WTC11 (cell line): ENCODE measurements around the gene WBP1L. TPM values are rescaled to one million over a fixed set of nuclear protein-coding genes. Genes with fewer than 3 reads are reported as not detected.

Source experiments
- ATAC-seq: fragments of 200-7000 bp; cut with Tn5 transposase; 2 replicates; pipeline ENCODE4 v1.10.0; 2021; ENCODE audit warnings: mild to moderate bottlenecking, moderate library complexity
- CTCF ChIA-PET: fragments of 300-600 bp; sonication (Branson Sonifier 250); formaldehyde crosslinking; loops from one replicate; lab custom pipeline; 2021; ENCODE audit warnings: antibody characterized with exemption; lab: Charles Lee
- POLR2A ChIA-PET: fragments of 350-600 bp; sonication (Branson Sonifier 250); formaldehyde crosslinking; loops from one replicate; lab custom pipeline; 2021; ENCODE audit warnings: antibody characterized with exemption; lab: Charles Lee
- DNase-seq: peaks from one replicate; pipeline ENCODE4 v3.0.0; 2021; ENCODE audit warnings: low spot score
- H3K27ac Mint-ChIP-seq: 2 replicates; pipeline ENCODE4 v1.8.0; 2021; ENCODE audit warnings: mixed read lengths
- H3K27me3 Mint-ChIP-seq: 2 replicates; pipeline ENCODE4 v1.8.0; 2021; ENCODE audit warnings: low read depth, mild to moderate bottlenecking, moderate library complexity, mixed read lengths
- H3K36me3 Mint-ChIP-seq: 2 replicates; pipeline ENCODE4 v1.8.0; 2021; ENCODE audit warnings: mixed read lengths
- H3K4me1 Mint-ChIP-seq: 2 replicates; pipeline ENCODE4 v1.8.0; 2022; ENCODE audit warnings: mixed read lengths
- H3K4me3 Mint-ChIP-seq: 2 replicates; pipeline ENCODE4 v1.8.0; 2021; ENCODE audit warnings: mild to moderate bottlenecking, moderate library complexity, mixed read lengths
- H3K9me3 Mint-ChIP-seq: 2 replicates; pipeline ENCODE4 v1.8.0; 2021; ENCODE audit warnings: mixed read lengths
- AFF4 ChIP-seq: sonication (generic); formaldehyde crosslinking; IDR thresholded peaks from 2 replicates; pipeline ENCODE4 v1.8.1; 2023; ENCODE audit warnings: mild to moderate bottlenecking, missing genetic modification reagents, borderline replicate concordance
- ELF4 ChIP-seq: sonication (generic); formaldehyde crosslinking; IDR thresholded peaks from 2 replicates; pipeline ENCODE4 v1.8.1; 2022; ENCODE audit warnings: low read depth, mild to moderate bottlenecking, moderate library complexity, missing genetic modification reagents
- FOXJ3 ChIP-seq: sonication (generic); formaldehyde crosslinking; IDR thresholded peaks from 2 replicates; pipeline ENCODE4 v1.9.0; 2021; ENCODE audit warnings: missing genetic modification reagents, mild to moderate bottlenecking, borderline replicate concordance
- FOXK1 ChIP-seq: sonication (generic); formaldehyde crosslinking; IDR thresholded peaks from 2 replicates; pipeline ENCODE4 v1.8.0; 2022; ENCODE audit warnings: mild to moderate bottlenecking, moderate library complexity, missing genetic modification reagents
- FOXP1 ChIP-seq: sonication (generic); formaldehyde crosslinking; IDR thresholded peaks from 2 replicates; pipeline ENCODE4 v1.8.0; 2022; ENCODE audit warnings: missing genetic modification reagents, mild to moderate bottlenecking, moderate library complexity, borderline replicate concordance
- GRHL2 ChIP-seq: fragments of 250-450 bp; sonication (Bioruptor Pico); IDR thresholded peaks from 2 replicates; pipeline ENCODE4 v1.8.0; 2022; ENCODE audit warnings: mild to moderate bottlenecking, moderate library complexity; ENCODE audit not compliant: insufficient replicate concordance, severe bottlenecking
- GTF2I ChIP-seq: fragments of 250-450 bp; sonication (Bioruptor Pico); conservative IDR thresholded peaks from 2 replicates; pipeline ENCODE4 v1.4.0; 2021; ENCODE audit warnings: mild to moderate bottlenecking
- HMGXB4 ChIP-seq: sonication (generic); formaldehyde crosslinking; IDR thresholded peaks from 2 replicates; pipeline ENCODE4 v1.8.1; 2023; ENCODE audit warnings: mild to moderate bottlenecking, moderate library complexity, missing genetic modification reagents
- KAT7 ChIP-seq: sonication (generic); formaldehyde crosslinking; IDR thresholded peaks from 2 replicates; pipeline ENCODE4 v1.8.1; 2023; ENCODE audit warnings: missing genetic modification reagents, mild to moderate bottlenecking, borderline replicate concordance
- MLX ChIP-seq: sonication (generic); formaldehyde crosslinking; IDR thresholded peaks from 2 replicates; pipeline ENCODE4 v1.8.1; 2023; ENCODE audit warnings: mild to moderate bottlenecking, missing genetic modification reagents, moderate library complexity
- MXD4 ChIP-seq: fragments of 250-450 bp; sonication (Bioruptor Pico); IDR thresholded peaks from 2 replicates; pipeline ENCODE4 v1.8.0; 2021; ENCODE audit warnings: mild to moderate bottlenecking, moderate library complexity, borderline replicate concordance
- STAT6 ChIP-seq: sonication (generic); formaldehyde crosslinking; conservative IDR thresholded peaks from 2 replicates; pipeline ENCODE4 v1.8.1; 2023; ENCODE audit warnings: mild to moderate bottlenecking, low read depth, missing genetic modification reagents, moderate library complexity
- TEAD1 ChIP-seq: sonication (generic); formaldehyde crosslinking; IDR thresholded peaks from 2 replicates; pipeline ENCODE4 v1.8.0; 2022; ENCODE audit warnings: mild to moderate bottlenecking, missing genetic modification reagents
- ZNF232 ChIP-seq: sonication (generic); formaldehyde crosslinking; IDR thresholded peaks from 2 replicates; pipeline ENCODE4 v1.8.0; 2022; ENCODE audit warnings: mild to moderate bottlenecking, missing genetic modification reagents
- total RNA-seq: library from RNA; stranded (reverse); gene quantifications from 3 replicates; pipeline ENCODE4 v1.2.3, GENCODE V29; 2021

The WBP1L gene
- total RNA-seq, 1 experiment from 2014 or later: 26.8 TPM

GRCh38 chr10:102759497-102760210 lies 15.9 kb downstream of the WBP1L start (continued):
- no peak for TF ChIP-seq FOXJ3
- no peak for TF ChIP-seq FOXK1 (CRISPR knock-in tag)
- no peak for TF ChIP-seq HMGXB4
- no peak for TF ChIP-seq FOXP1 (CRISPR knock-in tag)
- no peak for TF ChIP-seq MLX (CRISPR knock-in tag)
- TF ChIP-seq MXD4: no peak

GRCh38 chr10:102761981-102762380 lies 18.2 kb downstream of the WBP1L start:
- Mint-ChIP-seq H3K4me3 (no peak overlapping the region), H3K27me3 (no peaks in the 10 kb centered on the region), H3K4me1 (peaks cover 8% of the 10 kb centered on the region; the same call in 1 of the 2 replicates), H3K27ac (no peak overlapping the region), H3K9me3 (peaks cover 4% of the 10 kb centered on the region; the same call in 1 of the 2 replicates), H3K36me3 (peaks cover 17% of the 10 kb centered on the region; the same call in 1 of the 2 replicates)
- ChIA-PET POLR2A (no interaction called here), CTCF (no interaction called here)
- no peak for DNase-seq
- TF ChIP-seq ELF4 (CRISPR knock-in tag) (no peak), TEAD1 (CRISPR knock-in tag) (no peak), KAT7 (no peak), AFF4 (CRISPR knock-in tag) (no peak), GRHL2 (no peak), STAT6 (CRISPR knock-in tag) (no peak), GTF2I (CRISPR knock-in tag) (no peak), ZNF232 (CRISPR knock-in tag) (no peak)
- ATAC-seq: no peak
